OCI-LY1 (cell line): ENCODE results near the gene FREM2.

Source experiments
- EZH2 ChIP-seq: fragments of 200-600 bp; sonication (generic), shearing (Covaris generic); IDR thresholded peaks from 2 replicates; pipeline ENCODE4 v1.8.0; 2017; ENCODE audit warnings: borderline replicate concordance, mixed run types, mild to moderate bottlenecking, antibody characterized with exemption, low read length, moderate library complexity, mixed read lengths
- TF ChIP-seq, protein P1 (sequence below): fragments of 200-600 bp; sonication (generic), shearing (Covaris generic); IDR thresholded peaks from 2 replicates; pipeline ENCODE4 v1.5.1; 2017; ENCODE audit warnings: mild to moderate bottlenecking, antibody characterized with exemption, low read length, moderate library complexity, mixed read lengths

DNA sequence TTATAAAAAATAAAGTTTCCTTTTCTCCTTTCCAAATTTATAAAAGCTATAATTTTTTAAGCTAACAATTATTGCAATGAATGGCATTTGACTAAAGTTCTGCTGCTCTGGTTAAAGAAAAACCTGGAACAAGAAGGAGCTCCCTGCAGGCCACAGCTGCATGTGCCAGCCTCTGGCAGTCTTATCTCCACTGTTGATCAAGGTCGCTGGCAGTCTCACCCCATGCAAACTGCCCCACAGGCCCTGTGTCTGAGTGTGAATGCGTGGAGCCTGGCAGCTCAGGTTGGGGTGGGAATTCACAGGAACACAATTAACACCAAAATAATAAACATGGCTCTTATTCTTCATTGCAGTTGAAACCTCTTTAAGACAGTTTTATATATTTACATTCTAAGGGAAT is 30.2 kb upstream of the FREM2 start:
- TF ChIP-seq, protein P1, sequence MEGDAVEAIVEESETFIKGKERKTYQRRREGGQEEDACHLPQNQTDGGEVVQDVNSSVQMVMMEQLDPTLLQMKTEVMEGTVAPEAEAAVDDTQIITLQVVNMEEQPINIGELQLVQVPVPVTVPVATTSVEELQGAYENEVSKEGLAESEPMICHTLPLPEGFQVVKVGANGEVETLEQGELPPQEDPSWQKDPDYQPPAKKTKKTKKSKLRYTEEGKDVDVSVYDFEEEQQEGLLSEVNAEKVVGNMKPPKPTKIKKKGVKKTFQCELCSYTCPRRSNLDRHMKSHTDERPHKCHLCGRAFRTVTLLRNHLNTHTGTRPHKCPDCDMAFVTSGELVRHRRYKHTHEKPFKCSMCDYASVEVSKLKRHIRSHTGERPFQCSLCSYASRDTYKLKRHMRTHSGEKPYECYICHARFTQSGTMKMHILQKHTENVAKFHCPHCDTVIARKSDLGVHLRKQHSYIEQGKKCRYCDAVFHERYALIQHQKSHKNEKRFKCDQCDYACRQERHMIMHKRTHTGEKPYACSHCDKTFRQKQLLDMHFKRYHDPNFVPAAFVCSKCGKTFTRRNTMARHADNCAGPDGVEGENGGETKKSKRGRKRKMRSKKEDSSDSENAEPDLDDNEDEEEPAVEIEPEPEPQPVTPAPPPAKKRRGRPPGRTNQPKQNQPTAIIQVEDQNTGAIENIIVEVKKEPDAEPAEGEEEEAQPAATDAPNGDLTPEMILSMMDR = no peak
- no peak for TF ChIP-seq EZH2
